BLaER1 treated with 17β-estradiol and CSF1 and Interleukin-3, amounts not matched to agents 10 nM and 100 nM (cell line): ENCODE measurements around the gene OSGIN1.

ENCODE experiments used
- H3K27ac ChIP-seq, 11 experiments: shearing (Covaris generic); formaldehyde crosslinking; 2 replicates each; pipeline ENCODE4 v1.8.1; 2022
- H3K27me3 ChIP-seq, 11 experiments: shearing (Covaris generic); formaldehyde crosslinking; 2 replicates each; pipeline ENCODE4 v1.8.1; 2022
- H3K36me3 ChIP-seq, 11 experiments: shearing (Covaris generic); formaldehyde crosslinking; 2 replicates each; pipeline ENCODE4 v1.8.1; 2022
- H3K4me1 ChIP-seq, 10 experiments: shearing (Covaris generic); formaldehyde crosslinking; 2 replicates each; pipeline ENCODE4 v1.8.1; 2022
- H3K4me2 ChIP-seq, 11 experiments: shearing (Covaris generic); formaldehyde crosslinking; 2 replicates each; pipeline ENCODE4 v1.8.1; 2022
- H3K4me3 ChIP-seq, 10 experiments: shearing (Covaris generic); formaldehyde crosslinking; 2 replicates each; pipeline ENCODE4 v1.8.1; 2022
- H3K9ac ChIP-seq, 11 experiments: shearing (Covaris generic); formaldehyde crosslinking; 2 replicates each; pipeline ENCODE4 v1.8.1; 2022
- H3K9me3 ChIP-seq, 11 experiments: shearing (Covaris generic); formaldehyde crosslinking; replicated peaks in 1 of 11; 2 replicates each; pipeline ENCODE4 v1.8.1; 2022
- H4K20me1 ChIP-seq, 11 experiments: shearing (Covaris generic); formaldehyde crosslinking; 2 replicates each; pipeline ENCODE4 v1.8.1; 2022
- Cebpa-rat ChIP-seq, 11 experiments: shearing (Covaris generic); IDR thresholded peaks; 2 replicates each; pipeline ENCODE4 v1.8.1; 2022

Gene OSGIN1

GRCh38 chr16:83932304-83932703 lies 20.7 kb upstream of the OSGIN1 start:
- TF ChIP-seq Cebpa-rat (IDR thresholded peaks at IDR 0.05) = no peak

GRCh38 chr16:83932955-83933673 lies 19.9 kb upstream of the OSGIN1 start:
- no peak overlapping the region for H3K4me3 ChIP-seq
- peaks cover 14 to 26% (median 20%) of the 10 kb centered on the region in 10 experiments; a peak in 19 of 20 replicates for H3K4me1 ChIP-seq
- peaks cover 0 to 21% (median 0%) of the 10 kb centered on the region in 11 experiments; a peak in 4 of 22 replicates for H4K20me1 ChIP-seq
- H3K27ac ChIP-seq = no peak overlapping the region
- no peak for TF ChIP-seq Cebpa-rat (IDR thresholded peaks at IDR 0.05)
- H3K27me3 ChIP-seq = no peaks in the 10 kb centered on the region
- no peaks in the 10 kb centered on the region for H3K36me3 ChIP-seq
- H3K9me3 ChIP-seq = no peaks in the 10 kb centered on the region
- peak overlapping the region in 1 of 11 experiments; percentile 16; a peak in 1 of 22 replicates for H3K9ac ChIP-seq
- H3K4me2 ChIP-seq = peak overlapping the region; percentile 11 to 75 (median 54); a peak in 20 of 22 replicates

More at GRCh38 chr16:83932304-83932703, 20.7 kb upstream of the OSGIN1 start:
- H3K27me3 ChIP-seq = no peaks in the 10 kb centered on the region
- no peak overlapping the region for H3K27ac ChIP-seq
- H3K9ac ChIP-seq = no peak overlapping the region
- peaks cover 0 to 21% (median 0%) of the 10 kb centered on the region in 11 experiments; a peak in 4 of 22 replicates for H4K20me1 ChIP-seq
- no peaks in the 10 kb centered on the region for H3K36me3 ChIP-seq
- H3K9me3 ChIP-seq = no peaks in the 10 kb centered on the region
- H3K4me3 ChIP-seq = no peak overlapping the region
- H3K4me1 ChIP-seq = peaks cover 14 to 26% (median 20%) of the 10 kb centered on the region in 10 experiments; a peak in 19 of 20 replicates
- no peak overlapping the region for H3K4me2 ChIP-seq

GRCh38 chr16:83933885-83934683 lies 19.0 kb upstream of the OSGIN1 start:
- Histone ChIP-seq H3K4me2 (peak overlapping the region; percentile 11 to 75 (median 54); a peak in 21 of 22 replicates), H3K27ac (no peak overlapping the region), H3K9me3 (no peaks in the 10 kb centered on the region), H4K20me1 (peaks cover 0 to 21% (median 0%) of the 10 kb centered on the region in 11 experiments; a peak in 2 of 22 replicates), H3K4me1 (peaks cover 15 to 32% (median 23%) of the 10 kb centered on the region in 10 experiments), H3K9ac (peak overlapping the region in 1 of 11 experiments; percentile 16; a peak in 1 of 22 replicates), H3K27me3 (no peaks in the 10 kb centered on the region), H3K36me3 (no peaks in the 10 kb centered on the region), H3K4me3 (no peak overlapping the region)
- no peak for TF ChIP-seq Cebpa-rat (IDR thresholded peaks at IDR 0.05)

- H3K27ac ChIP-seq = no peak overlapping the region
- H3K4me1 ChIP-seq = peaks cover 21 to 38% (median 29%) of the 10 kb centered on the region in 10 experiments
- peaks cover 0 to 21% (median 0%) of the 10 kb centered on the region in 11 experiments; a peak in 1 of 22 replicates for H4K20me1 ChIP-seq
- H3K9ac ChIP-seq = no peak overlapping the region
- H3K27me3 ChIP-seq = no peaks in the 10 kb centered on the region
- TF ChIP-seq Cebpa-rat (IDR thresholded peaks at IDR 0.05) = no peak
- peak overlapping the region in 8 of 11 experiments; percentile 53 to 75 (median 56); a peak in 10 of 22 replicates for H3K4me2 ChIP-seq
- no peaks in the 10 kb centered on the region for H3K36me3 ChIP-seq
- H3K4me3 ChIP-seq = no peak overlapping the region
- no peaks in the 10 kb centered on the region for H3K9me3 ChIP-seq
Observed at GRCh38 chr16:83934684-83934977, 18.4 kb upstream of the OSGIN1 start.

GRCh38 chr16:83935005-83935857 lies 17.8 kb upstream of the OSGIN1 start:
- Histone ChIP-seq H3K4me2 (peak overlapping the region in 3 of 11 experiments; percentile 33 to 58 (median 53); a peak in 5 of 22 replicates), H3K4me3 (no peak overlapping the region), H3K27me3 (0 out of 22 replicates have a peak, but pooled peaks cover 0 to under 1% (median 0%) of the 10 kb centered on the region in 11 experiments), H3K4me1 (peaks cover 27 to 44% (median 35%) of the 10 kb centered on the region in 10 experiments), H3K9me3 (no peaks in the 10 kb centered on the region), H3K9ac (no peak overlapping the region), H3K36me3 (no peaks in the 10 kb centered on the region), H4K20me1 (peaks cover 0 to 19% (median 0%) of the 10 kb centered on the region in 11 experiments; a peak in 1 of 22 replicates), H3K27ac (no peak overlapping the region)
- no peak for TF ChIP-seq Cebpa-rat (IDR thresholded peaks at IDR 0.05)

- no peak for TF ChIP-seq Cebpa-rat (IDR thresholded peaks at IDR 0.05)
- Histone ChIP-seq H3K9me3 (no peaks in the 10 kb centered on the region), H3K27me3 (peaks cover 0 to 7% (median 0%) of the 10 kb centered on the region in 11 experiments; a peak in 4 of 22 replicates), H3K9ac (no peak overlapping the region), H3K4me3 (no peak overlapping the region), H3K27ac (no peak overlapping the region), H4K20me1 (peaks cover 0 to 13% (median 0%) of the 10 kb centered on the region in 11 experiments; a peak in 1 of 22 replicates), H3K36me3 (no peaks in the 10 kb centered on the region), H3K4me1 (peaks cover 33 to 50% (median 41%) of the 10 kb centered on the region in 10 experiments), H3K4me2 (peak overlapping the region in 2 of 11 experiments; percentile 19 to 33; a peak in 2 of 22 replicates)
Observed at GRCh38 chr16:83935858-83936255, 17.2 kb upstream of the OSGIN1 start.

- Histone ChIP-seq H3K27me3 (peaks cover 0 to 11% (median 0%) of the 10 kb centered on the region in 11 experiments; a peak in 4 of 22 replicates), H3K36me3 (no peaks in the 10 kb centered on the region), H3K27ac (no peak overlapping the region), H3K9ac (no peak overlapping the region; a peak in 1 of 22 replicates), H4K20me1 (0 out of 22 replicates have a peak, but pooled peaks cover 0 to 6% (median 0%) of the 10 kb centered on the region in 11 experiments), H3K9me3 (no peaks in the 10 kb centered on the region), H3K4me2 (no peak overlapping the region), H3K4me3 (no peak overlapping the region), H3K4me1 (peaks cover 41 to 58% (median 49%) of the 10 kb centered on the region in 10 experiments)
- TF ChIP-seq Cebpa-rat (IDR thresholded peaks at IDR 0.05) = no peak
Observed at GRCh38 chr16:83936581-83937165, 16.4 kb upstream of the OSGIN1 start.

- peaks cover 44 to 60% (median 50%) of the 10 kb centered on the region in 10 experiments for H3K4me1 ChIP-seq
- no peak overlapping the region for H3K9ac ChIP-seq
- H3K36me3 ChIP-seq = no peaks in the 10 kb centered on the region
- H3K27ac ChIP-seq = no peak overlapping the region
- H3K27me3 ChIP-seq = peaks cover 0 to 11% (median 0%) of the 10 kb centered on the region in 11 experiments; a peak in 4 of 22 replicates
- no peak overlapping the region for H3K4me3 ChIP-seq
- no peak overlapping the region for H3K4me2 ChIP-seq
- 0 out of 22 replicates have a peak, but pooled peaks cover 0 to 6% (median 0%) of the 10 kb centered on the region in 11 experiments for H4K20me1 ChIP-seq
- no peak for TF ChIP-seq Cebpa-rat (IDR thresholded peaks at IDR 0.05)
- H3K9me3 ChIP-seq = no peaks in the 10 kb centered on the region
Observed at GRCh38 chr16:83937267-83937666, 15.8 kb upstream of the OSGIN1 start.
